Urinary bladder (tissue), 4 donors: ENCODE data around the gene ASS1. TPM values are rescaled to one million over a fixed set of nuclear protein-coding genes. Genes with fewer than 3 reads are reported as not detected.

Experiments used
- DNase-seq: peaks from one replicate; pipeline ENCODE4 v3.0.0-alpha.2; 2015; ENCODE audit errors: extremely low spot score
- H3K27ac ChIP-seq: one replicate; pipeline ENCODE4 v1.5.1; 2013; ENCODE audit warnings: low read depth, mild to moderate bottlenecking, moderate library complexity
- H3K36me3 ChIP-seq: one replicate; pipeline ENCODE4 v1.6.1; 2013; ENCODE audit warnings: mild to moderate bottlenecking, moderate library complexity; ENCODE audit not compliant: insufficient read depth
- H3K4me1 ChIP-seq: one replicate; pipeline ENCODE4 v1.6.1; 2013; ENCODE audit warnings: mild to moderate bottlenecking, moderate library complexity; ENCODE audit not compliant: insufficient read depth
- H3K4me3 ChIP-seq: one replicate; pipeline ENCODE4 v1.5.1; 2013; ENCODE audit warnings: low read depth, low read length
- WGBS: extraction: QIAGEN DNeasy Blood & Tissue Kit; methylation state at CpG from one replicate; pipeline ENCODE4 v1.1.7; 2013; 5-methylcytosine and 5-hydroxymethylcytosine counted together
- polyA plus RNA-seq: library from polyadenylated mRNA; stranded (reverse); fragments of 200-250 nt; gene quantifications from one replicate; pipeline ENCODE4 v1.2.3, GENCODE V29; 2013
- small RNA-seq: library from RNA; depleted of rRNA; stranded (forward); fragments of <200 nt; gene quantifications from one replicate; pipeline ENCODE3, GENCODE V24; 2014
- total RNA-seq: library from RNA; depleted of rRNA; stranded (reverse); fragments of >200 nt; gene quantifications from one replicate; pipeline ENCODE4 v1.2.3, GENCODE V29; 2014
- donor health status: healthy with polysubstance abuse.
- donor health status: healthy.

Gene ASS1
- total and polyA plus RNA-seq, 2 donors = 59.5 to 115 TPM

- H3K36me3 ChIP-seq = no peaks in the 10 kb centered on the region
- no peak overlapping the region for H3K4me3 ChIP-seq
- DNase-seq = no peak
- WGBS = 58% methylated on average over 9 of the region's 9 CpGs
- H3K27ac ChIP-seq = no peak overlapping the region
- H3K4me1 ChIP-seq = no peaks in the 10 kb centered on the region
Measured at GRCh38 chr9:130544364-130544763, 99.6 kb downstream of the ASS1 start.

DNA sequence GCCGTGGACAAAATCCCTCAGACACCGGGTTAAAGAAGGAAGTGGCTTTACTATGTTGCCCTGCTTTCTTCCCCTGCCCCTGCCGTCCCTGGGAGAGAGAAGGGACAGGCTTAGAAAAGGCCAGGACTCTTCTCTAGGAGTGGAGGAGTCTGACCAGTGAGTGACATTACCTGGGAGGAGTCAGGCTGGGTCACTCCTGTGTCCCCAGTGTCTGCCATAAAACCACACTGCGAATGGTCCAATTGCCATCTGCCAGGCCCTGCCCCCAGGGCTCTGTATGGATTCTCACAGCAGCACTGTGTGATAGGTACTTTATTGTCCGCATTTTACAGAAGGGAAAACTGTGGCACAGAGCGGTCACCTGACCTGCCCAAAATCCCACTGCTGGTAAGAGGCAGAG is 103.3 kb downstream of the ASS1 start:
- DNase-seq = no peak
- H3K4me3 ChIP-seq = no peak overlapping the region
- 80% methylated on average over 6 of the region's 6 CpGs for WGBS
- H3K4me1 ChIP-seq = no peaks in the 10 kb centered on the region
- H3K36me3 ChIP-seq = no peaks in the 10 kb centered on the region
- H3K27ac ChIP-seq = no peak overlapping the region

GRCh38 chr9:130549093-130549735 is 104.5 kb downstream of the ASS1 start:
- Histone ChIP-seq H3K36me3 (no peaks in the 10 kb centered on the region), H3K4me3 (no peak overlapping the region), H3K4me1 (no peaks in the 10 kb centered on the region), H3K27ac (no peak overlapping the region)
- DNase-seq = no peak
- 91% methylated on average over 5 of the region's 5 CpGs for WGBS

Small RNA genes lying within 50 kb of the gene (small RNA-seq; reads per million reads assigned to genes)
- not detected for gene RN7SL665P

Other genes starting within 250 kb of the ASS1 start
- 15.9 TPM for gene HMCN2, start 179.2 kb upstream of the ASS1 start, total RNA-seq
- gene HMCN2, start 179.2 kb upstream of the ASS1 start, polyA plus RNA-seq = 14.6 TPM
- gene FUBP3, start 134.6 kb downstream of the ASS1 start, total RNA-seq = 36.5 TPM
- gene FUBP3, start 134.6 kb downstream of the ASS1 start, polyA plus RNA-seq = 39.5 TPM
- gene PRDM12, start 219.6 kb downstream of the ASS1 start, total RNA-seq = not detected
- not detected for gene PRDM12, start 219.6 kb downstream of the ASS1 start, polyA plus RNA-seq
- 24.6 TPM for gene EXOSC2, start 248.8 kb downstream of the ASS1 start, total RNA-seq
- 18.4 TPM for gene EXOSC2, start 248.8 kb downstream of the ASS1 start, polyA plus RNA-seq